ENCODE measurements around the gene RASSF1. TPM values are rescaled to one million over a fixed set of nuclear protein-coding genes. Genes with fewer than 3 reads are reported as not detected.

The RASSF1 gene
- total RNA-seq, 2 donors from 2014 or later: 9.4 to 17.2 TPM

GRCh38 chr3:50317300-50317699, 23.3 kb downstream of the RASSF1 start:
- no peak overlapping the region for H3K9ac ChIP-seq (ENCODE audit: extremely low read depth, low read length, poor library complexity, severe bottlenecking)
- peaks cover 31% of the 10 kb centered on the region for H3K36me3 ChIP-seq (ENCODE audit: control insufficient read depth, insufficient read depth, low read length)
- H3K4me1 Mint-ChIP-seq: peaks cover 16% of the 10 kb centered on the region
- TF ChIP-seq, protein P1, sequence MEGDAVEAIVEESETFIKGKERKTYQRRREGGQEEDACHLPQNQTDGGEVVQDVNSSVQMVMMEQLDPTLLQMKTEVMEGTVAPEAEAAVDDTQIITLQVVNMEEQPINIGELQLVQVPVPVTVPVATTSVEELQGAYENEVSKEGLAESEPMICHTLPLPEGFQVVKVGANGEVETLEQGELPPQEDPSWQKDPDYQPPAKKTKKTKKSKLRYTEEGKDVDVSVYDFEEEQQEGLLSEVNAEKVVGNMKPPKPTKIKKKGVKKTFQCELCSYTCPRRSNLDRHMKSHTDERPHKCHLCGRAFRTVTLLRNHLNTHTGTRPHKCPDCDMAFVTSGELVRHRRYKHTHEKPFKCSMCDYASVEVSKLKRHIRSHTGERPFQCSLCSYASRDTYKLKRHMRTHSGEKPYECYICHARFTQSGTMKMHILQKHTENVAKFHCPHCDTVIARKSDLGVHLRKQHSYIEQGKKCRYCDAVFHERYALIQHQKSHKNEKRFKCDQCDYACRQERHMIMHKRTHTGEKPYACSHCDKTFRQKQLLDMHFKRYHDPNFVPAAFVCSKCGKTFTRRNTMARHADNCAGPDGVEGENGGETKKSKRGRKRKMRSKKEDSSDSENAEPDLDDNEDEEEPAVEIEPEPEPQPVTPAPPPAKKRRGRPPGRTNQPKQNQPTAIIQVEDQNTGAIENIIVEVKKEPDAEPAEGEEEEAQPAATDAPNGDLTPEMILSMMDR (conservative IDR thresholded peaks at IDR 0.05): no peak
- WGBS, 2 experiments (ENCODE audit: insufficient coverage in 1 of 2, insufficient read length in 1 of 2): 93 to 95% methylated on average over 5 to 6 of the region's 6 CpGs
- peaks cover 59% of the 10 kb centered on the region for H3K36me3 Mint-ChIP-seq (ENCODE audit: low read depth)
- no peak overlapping the region for H3K27ac Mint-ChIP-seq
- H3K9me3 Mint-ChIP-seq: peaks cover 16% of the 10 kb centered on the region
- no peak overlapping the region for H3K4me3 Mint-ChIP-seq
- DNase-seq: peak; percentile 43
- no peaks in the 10 kb centered on the region for H3K9me3 ChIP-seq (ENCODE audit: control insufficient read depth, low read length)
- H3K27me3 ChIP-seq (ENCODE audit: control insufficient read depth, insufficient read depth, low read length, poor library complexity, severe bottlenecking): no peaks in the 10 kb centered on the region
- H3K4me1 ChIP-seq (ENCODE audit: control insufficient read depth, insufficient read depth, low read length): peaks cover 12% of the 10 kb centered on the region
- H3K27ac ChIP-seq (ENCODE audit: low read depth, low read length): no peak overlapping the region
- H3K27me3 Mint-ChIP-seq (ENCODE audit: insufficient read depth): no peaks in the 10 kb centered on the region
- H3K4me3 ChIP-seq (ENCODE audit: low read length): no peak overlapping the region

- Histone ChIP-seq H3K27me3 (ENCODE audit: control insufficient read depth, insufficient read depth, low read length, poor library complexity, severe bottlenecking) (no peaks in the 10 kb centered on the region), H3K27ac (ENCODE audit: low read depth, low read length) (no peak overlapping the region), H3K4me1 (ENCODE audit: control insufficient read depth, insufficient read depth, low read length) (peaks cover 11% of the 10 kb centered on the region), H3K9me3 (ENCODE audit: control insufficient read depth, low read length) (no peaks in the 10 kb centered on the region), H3K4me3 (ENCODE audit: low read length) (no peak overlapping the region), H3K9ac (ENCODE audit: extremely low read depth, low read length, poor library complexity, severe bottlenecking) (no peak overlapping the region), H3K36me3 (ENCODE audit: control insufficient read depth, insufficient read depth, low read length) (peaks cover 31% of the 10 kb centered on the region)
- Mint-ChIP-seq H3K27ac (no peak overlapping the region), H3K9me3 (peaks cover 16% of the 10 kb centered on the region), H3K27me3 (ENCODE audit: insufficient read depth) (no peaks in the 10 kb centered on the region), H3K4me1 (peaks cover 16% of the 10 kb centered on the region), H3K4me3 (no peak overlapping the region), H3K36me3 (ENCODE audit: low read depth) (peaks cover 59% of the 10 kb centered on the region)
- DNase-seq: peak; percentile 84
- WGBS, 2 experiments (ENCODE audit: insufficient coverage in 1 of 2, insufficient read length in 1 of 2): 82 to 94% methylated on average over 3 to 9 of the region's 9 CpGs
- TF ChIP-seq, protein P1 (conservative IDR thresholded peaks at IDR 0.05): no peak
These were observed 23.9 kb downstream of the RASSF1 start for GRCh38 chr3:50316657-50317242.

GRCh38 chr3:50314816-50315215, 25.8 kb downstream of the RASSF1 start:
- H3K4me3 Mint-ChIP-seq: no peak overlapping the region
- peaks cover 60% of the 10 kb centered on the region for H3K36me3 Mint-ChIP-seq (ENCODE audit: low read depth)
- 96% methylated on average over 4 of the region's 4 CpGs; no CpG with 5 or more reads in 1 of the 2 experiments for WGBS, 2 experiments (ENCODE audit: insufficient coverage in 1 of 2, insufficient read length in 1 of 2)
- H3K4me1 Mint-ChIP-seq: peaks cover 9% of the 10 kb centered on the region
- Histone ChIP-seq H3K36me3 (ENCODE audit: control insufficient read depth, insufficient read depth, low read length) (peaks cover 28% of the 10 kb centered on the region), H3K9me3 (ENCODE audit: control insufficient read depth, low read length) (peaks cover 4% of the 10 kb centered on the region), H3K27ac (ENCODE audit: low read depth, low read length) (no peak overlapping the region), H3K27me3 (ENCODE audit: control insufficient read depth, insufficient read depth, low read length, poor library complexity, severe bottlenecking) (no peaks in the 10 kb centered on the region), H3K4me3 (ENCODE audit: low read length) (no peak overlapping the region), H3K9ac (ENCODE audit: extremely low read depth, low read length, poor library complexity, severe bottlenecking) (no peak overlapping the region), H3K4me1 (ENCODE audit: control insufficient read depth, insufficient read depth, low read length) (peaks cover 4% of the 10 kb centered on the region)
- no peak for DNase-seq
- no peaks in the 10 kb centered on the region for H3K27me3 Mint-ChIP-seq (ENCODE audit: insufficient read depth)
- H3K9me3 Mint-ChIP-seq: peaks cover 25% of the 10 kb centered on the region
- TF ChIP-seq, protein P1 (conservative IDR thresholded peaks at IDR 0.05): no peak
- H3K27ac Mint-ChIP-seq: no peak overlapping the region

Data from endodermal cell (in vitro differentiated cells).